ENCODE measurements around the gene SSC5D. TPM values are rescaled to one million over a fixed set of nuclear protein-coding genes. Genes with fewer than 3 reads are reported as not detected.

SSC5D gene
- total and polyA plus RNA-seq, 10 of the 15 experiments (the other 5 are each of a cell fraction or from before 2014, with no cell fraction given): 0.03 to 0.13 (median 0.05) TPM; not detected in 4

DNA sequence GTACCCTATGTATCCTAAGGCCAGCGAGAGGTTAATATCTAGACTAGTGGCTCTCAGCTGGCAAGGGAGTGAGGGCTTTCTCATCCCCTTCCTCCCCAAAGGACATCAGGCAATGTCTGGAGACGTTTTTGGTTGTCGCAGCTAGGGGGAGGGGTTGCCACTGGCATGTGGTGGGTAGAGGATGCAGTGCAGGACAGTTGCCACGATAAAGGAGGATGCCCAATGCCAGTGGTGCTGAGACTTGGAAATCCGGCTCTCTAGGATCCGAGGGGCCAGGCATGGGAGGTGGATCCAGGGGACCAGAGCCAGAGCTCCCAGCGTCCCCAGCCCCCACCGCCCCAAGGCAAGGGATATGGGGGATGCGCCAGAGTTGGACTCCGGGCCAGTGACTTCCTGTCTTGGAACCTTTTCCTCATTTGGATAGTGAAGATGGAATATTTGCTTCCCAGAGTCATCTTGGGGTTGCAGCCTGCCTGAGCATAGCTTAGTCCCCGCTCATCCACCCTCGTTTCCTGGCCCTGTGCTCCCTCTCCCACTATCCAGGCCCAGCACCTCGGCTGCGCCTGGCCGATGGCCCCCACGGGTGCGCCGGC lies 4.9 kb downstream of the SSC5D start:
- ChIA-PET CTCF (interaction anchor here (3.1 kb wide), 1 partner anchor 11 kb away, joined by 12 read pairs; no protein-coding TSS in a partner anchor), POLR2A (no interaction called here), RAD21 (ENCODE audit: unreplicated experiment) (interaction anchor here (0.7 kb wide), 1 partner anchor 10 kb away, joined by 4 read pairs; no protein-coding TSS in a partner anchor), SMC1A (ENCODE audit: uncharacterized antibody, unreplicated experiment) (no interaction called here)
- FAIRE-seq (no peak), ATAC-seq (no peak), DNase-seq (ENCODE audit: low read depth, low spot score) (no peak)
- H4K20me1 ChIP-seq (ENCODE audit: control insufficient read depth, insufficient read depth): no peaks in the 10 kb centered on the region
- TF ChIP-seq NFXL1 (IDR thresholded peaks at IDR 0.05; ENCODE audit: borderline replicate concordance) (no peak), NFYB (IDR thresholded peaks at IDR 0.05; ENCODE audit: insufficient read depth, low read depth, low read length) (no peak), SP1 (IDR thresholded peaks at IDR 0.05; ENCODE audit: low read depth, low read length) (no peak), SIX5 (IDR thresholded peaks at IDR 0.05; ENCODE audit: low read depth, low read length, severe bottlenecking) (no peak), SRF (IDR thresholded peaks at IDR 0.05; ENCODE audit: low read depth in 2 of 2, low read length in 2 of 2) (no peak), BCL11A (IDR thresholded peaks at IDR 0.05; ENCODE audit: low read depth, low read length) (no peak), SREBF1 (IDR thresholded peaks at IDR 0.05; ENCODE audit: low read length) (no peak), ZZZ3 (IDR thresholded peaks at IDR 0.05; ENCODE audit: control insufficient read depth, insufficient read length, low read depth) (no peak), E2F8 (IDR thresholded peaks at IDR 0.05; ENCODE audit: low read depth, partially characterized antibody) (no peak), NR2C2 (IDR thresholded peaks at IDR 0.05; ENCODE audit: borderline replicate concordance, control insufficient read depth, insufficient read length, low read depth) (no peak), RAD21 (IDR thresholded peaks at IDR 0.05; ENCODE audit: insufficient read depth, low read depth, low read length) (no peak), TBL1XR1 (IDR thresholded peaks at IDR 0.05; ENCODE audit: low read depth, low read length) (no peak), BMI1 (IDR thresholded peaks at IDR 0.05; ENCODE audit: borderline replicate concordance) (no peak), BCL3 (IDR thresholded peaks at IDR 0.05; ENCODE audit: borderline replicate concordance, insufficient read depth, low read depth, low read length, poor library complexity, severe bottlenecking) (no peak), POLR2AphosphoS2 (IDR thresholded peaks at IDR 0.05; ENCODE audit: low read depth, low read length) (no peak), TCF12 (IDR thresholded peaks at IDR 0.05; ENCODE audit: low read depth, low read length) (no peak), LARP7 (IDR thresholded peaks at IDR 0.05) (no peak), POU2F2 (IDR thresholded peaks at IDR 0.05; ENCODE audit: borderline replicate concordance, low read depth, low read length) (no peak)
- TF ChIP-seq, protein P1, sequence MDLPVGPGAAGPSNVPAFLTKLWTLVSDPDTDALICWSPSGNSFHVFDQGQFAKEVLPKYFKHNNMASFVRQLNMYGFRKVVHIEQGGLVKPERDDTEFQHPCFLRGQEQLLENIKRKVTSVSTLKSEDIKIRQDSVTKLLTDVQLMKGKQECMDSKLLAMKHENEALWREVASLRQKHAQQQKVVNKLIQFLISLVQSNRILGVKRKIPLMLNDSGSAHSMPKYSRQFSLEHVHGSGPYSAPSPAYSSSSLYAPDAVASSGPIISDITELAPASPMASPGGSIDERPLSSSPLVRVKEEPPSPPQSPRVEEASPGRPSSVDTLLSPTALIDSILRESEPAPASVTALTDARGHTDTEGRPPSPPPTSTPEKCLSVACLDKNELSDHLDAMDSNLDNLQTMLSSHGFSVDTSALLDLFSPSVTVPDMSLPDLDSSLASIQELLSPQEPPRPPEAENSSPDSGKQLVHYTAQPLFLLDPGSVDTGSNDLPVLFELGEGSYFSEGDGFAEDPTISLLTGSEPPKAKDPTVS (IDR thresholded peaks at IDR 0.05; ENCODE audit: low read depth, low read length): no peak
- TF ChIP-seq, protein P2, sequence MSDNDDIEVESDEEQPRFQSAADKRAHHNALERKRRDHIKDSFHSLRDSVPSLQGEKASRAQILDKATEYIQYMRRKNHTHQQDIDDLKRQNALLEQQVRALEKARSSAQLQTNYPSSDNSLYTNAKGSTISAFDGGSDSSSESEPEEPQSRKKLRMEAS (IDR thresholded peaks at IDR 0.05; ENCODE audit: low read depth, low read length): no peak
- H3K27ac ChIP-seq (ENCODE audit: control insufficient read depth, insufficient read depth): no peak overlapping the region
- no peak overlapping the region for H3K4me3 ChIP-seq
- no peaks in the 10 kb centered on the region for H3K36me3 ChIP-seq (ENCODE audit: control insufficient read depth in 2 of 2, insufficient read depth in 2 of 2, low read length in 1 of 2)
- H3K9ac ChIP-seq (ENCODE audit: control insufficient read depth, insufficient read depth, low read length): no peak overlapping the region
- H2AFZ ChIP-seq (ENCODE audit: control insufficient read depth, low read depth, low read length): no peak overlapping the region
- BruUV-seq (replicated peaks): no TSS peak
- H3K9me3 ChIP-seq (replicated peaks; ENCODE audit: control insufficient read depth, insufficient read depth, low read length): no peaks in the 10 kb centered on the region
- no peaks in the 10 kb centered on the region; a peak in 1 of 4 replicates for H3K27me3 ChIP-seq (replicated peaks in 1 of 2; ENCODE audit: control insufficient read depth in 2 of 2, insufficient read depth in 2 of 2, low read length in 1 of 2)
- WGBS (ENCODE audit: insufficient coverage, insufficient replicate concordance, low lambda C conversion rate, missing lambda C conversion rate): 50% methylated on average over 18 of the region's 18 CpGs
- H3K79me2 ChIP-seq (ENCODE audit: control insufficient read depth, insufficient read depth, low read length): no peaks in the 10 kb centered on the region
- no peak overlapping the region for H3K4me2 ChIP-seq (ENCODE audit: control insufficient read depth, insufficient read depth)
- in situ Hi-C loops (cut with MboI) (no loop called here), intact Hi-C loops (cut with micrococcal nuclease; ENCODE audit: unreplicated experiment) (no loop called here)
- H3K4me1 ChIP-seq (ENCODE audit: control insufficient read depth, insufficient read depth, low read length): no peaks in the 10 kb centered on the region

All from GM12878 (cell line).